Esophagus squamous epithelium (tissue), 5 donors: ENCODE measurements around the gene FMNL3. TPM values are rescaled to one million over a fixed set of nuclear protein-coding genes. Genes with fewer than 3 reads are reported as not detected.

Experiments
- DNase-seq: peaks from one replicate; lab custom pipeline; 2025; lab: John Stamatoyannopoulos, UW
- H3K27ac ChIP-seq, 4 donors: fragments of 200-600 bp; sonication (generic); one replicate each; pipeline ENCODE4 v1.5.1; 2016 to 2019; ENCODE audit warnings: mild to moderate bottlenecking in 1 of 4
- H3K27me3 ChIP-seq, 4 donors: fragments of 200-600 bp; sonication (generic); 1 replicate in 3 of 4; 2 replicates in 1 of 4; pipeline versions ENCODE4 v1.5.1 to v1.6.0; 2017 to 2021; ENCODE audit warnings: antibody characterized with exemption in 1 of 4
- H3K36me3 ChIP-seq, 3 donors: fragments of 200-600 bp; sonication (generic); one replicate each; pipeline ENCODE4 v1.5.1; 2016 to 2019
- H3K4me1 ChIP-seq, 3 donors: fragments of 200-600 bp; sonication (generic); one replicate each; pipeline ENCODE4 v1.5.1; 2017 to 2019
- H3K4me3 ChIP-seq, 4 donors: fragments of 200-600 bp; sonication (generic); 1 replicate in 3 of 4; 2 replicates in 1 of 4; pipeline ENCODE4 v1.5.1; 2016 to 2019; ENCODE audit warnings: mild to moderate bottlenecking in 2 of 4, moderate library complexity in 1 of 4
- H3K9me3 ChIP-seq, 3 donors: fragments of 200-600 bp; sonication (generic); one replicate each; pipeline ENCODE4 v1.5.1; 2016 to 2019
- CTCF ChIP-seq, 6 experiments: fragments of 450-650 bp in 4 of 6; fragments of 200-600 bp in 2 of 6; sonication (generic) in 2 of 6; IDR thresholded peaks; one replicate each; pipeline ENCODE4 v1.5.1; 2016 to 2019; ENCODE audit warnings: antibody characterized with exemption in 6 of 6, mild to moderate bottlenecking in 4 of 6, moderate library complexity in 4 of 6
- POLR2A ChIP-seq, 4 donors: fragments of 450-650 bp; IDR thresholded peaks; one replicate each; pipeline ENCODE4 v1.6.1; 2017; ENCODE audit warnings: antibody characterized with exemption in 4 of 4, mild to moderate bottlenecking in 4 of 4, moderate library complexity in 3 of 4
- WGBS, 2 donors: methylation state at CpG; one replicate each; pipeline ENCODE4 v1.1.5; 2018; 5-methylcytosine and 5-hydroxymethylcytosine counted together
- intact Hi-C: fragments of 100-400 bp; cut with DNase I; formaldehyde crosslinking; loops from one replicate; pipeline ENCODE4 v1.15.0; 2022
- total RNA-seq, 4 donors: library from RNA; depleted of rRNA; stranded (reverse); fragments of >200 nt; gene quantifications; one replicate each; pipeline ENCODE4 v1.1.0, GENCODE V29; 2016
- donor health status: DM: yes; HTN: yes; CAD: no.

FMNL3 gene
- total RNA-seq, 4 donors from 2014 or later, result 5.2 to 7.6 (median 5.8) TPM

- intact Hi-C loops, result loop anchor here (5.0 kb wide), 1 partner anchor 59 kb away; no protein-coding TSS in a partner anchor
- TF ChIP-seq CTCF (IDR thresholded peaks at IDR 0.05) (no peak), POLR2A (IDR thresholded peaks at IDR 0.05) (no peak)
- Histone ChIP-seq H3K36me3 (no peaks in the 10 kb centered on the region), H3K27ac (peak overlapping the region; percentile 81 to 93 (median 85)), H3K27me3 (peaks cover 0 to 18% (median 0%) of the 10 kb centered on the region in 4 donors), H3K4me3 (peak overlapping the region; percentile 58 to 87 (median 69)), H3K9me3 (no peaks in the 10 kb centered on the region), H3K4me1 (peaks cover 3 to 57% (median 6%) of the 10 kb centered on the region in 3 donors)
- WGBS, 2 donors, result 2 to 7% methylated on average over 9 to 12 of the region's 43 CpGs
- DNase-seq, result no peak
These were observed 666 bp downstream of the FMNL3 start for GRCh38 chr12:49706351-49707127.

- peaks cover 0 to 10% (median 0%) of the 10 kb centered on the region in 4 donors for H3K27me3 ChIP-seq
- H3K4me1 ChIP-seq, result peaks cover 3 to 57% (median 6%) of the 10 kb centered on the region in 3 donors
- DNase-seq, result no peak
- peak overlapping the region in 3 of 4 donors; percentile 64 to 87 (median 74) for H3K4me3 ChIP-seq
- 50 to 51% methylated on average over 6 to 10 of the region's 10 CpGs for WGBS, 2 donors
- no peak for TF ChIP-seq POLR2A (IDR thresholded peaks at IDR 0.05)
- no peak for TF ChIP-seq CTCF (IDR thresholded peaks at IDR 0.05)
- no peaks in the 10 kb centered on the region for H3K9me3 ChIP-seq
- peak overlapping the region in 3 of 4 donors; percentile 81 to 93 (median 88) for H3K27ac ChIP-seq
- intact Hi-C loops, result loop anchor here (5.0 kb wide), 1 partner anchor 58 kb away; no protein-coding TSS in a partner anchor
- no peaks in the 10 kb centered on the region for H3K36me3 ChIP-seq
These were observed 1.6 kb downstream of the FMNL3 start for GRCh38 chr12:49705479-49706134.

GRCh38 chr12:49703647-49704137, 3.5 kb downstream of the FMNL3 start:
- no peaks in the 10 kb centered on the region for H3K9me3 ChIP-seq
- WGBS, 2 donors, result 72 to 75% methylated on average over 3 of the region's 3 CpGs
- H3K27me3 ChIP-seq, result peaks cover 0 to 4% (median 0%) of the 10 kb centered on the region in 4 donors
- H3K4me1 ChIP-seq, result peaks cover 8 to 72% (median 8%) of the 10 kb centered on the region in 3 donors
- H3K4me3 ChIP-seq, result no peak overlapping the region
- TF ChIP-seq POLR2A (IDR thresholded peaks at IDR 0.05), result no peak
- no peak for TF ChIP-seq CTCF (IDR thresholded peaks at IDR 0.05)
- peak overlapping the region in 2 of 4 donors; percentile 0 to 29 for H3K27ac ChIP-seq
- intact Hi-C loops, result no loop called here
- no peak for DNase-seq
- no peaks in the 10 kb centered on the region for H3K36me3 ChIP-seq

- Histone ChIP-seq H3K4me1 (peaks cover 11 to 77% (median 16%) of the 10 kb centered on the region in 3 donors), H3K27me3 (no peaks in the 10 kb centered on the region), H3K36me3 (no peaks in the 10 kb centered on the region), H3K4me3 (no peak overlapping the region), H3K27ac (peak overlapping the region in 2 of 4 donors; percentile 0 to 29), H3K9me3 (no peaks in the 10 kb centered on the region)
- DNase-seq, result no peak
- TF ChIP-seq CTCF (IDR thresholded peaks at IDR 0.05) (no peak), POLR2A (IDR thresholded peaks at IDR 0.05) (no peak)
- intact Hi-C loops, result no loop called here
These were observed 4.5 kb downstream of the FMNL3 start for GRCh38 chr12:49702676-49703215.
